ENCODE data around the gene PIEZO1.
A peak's percentile ranks its signal among the peaks of the same experiment; 100 is the strongest.
"Not testable (repeated sequence)": the region's sequence is repeated elsewhere in the genome, so short reads cannot be mapped to it uniquely, and the experiment has no call there.

PIEZO1 gene

DNA sequence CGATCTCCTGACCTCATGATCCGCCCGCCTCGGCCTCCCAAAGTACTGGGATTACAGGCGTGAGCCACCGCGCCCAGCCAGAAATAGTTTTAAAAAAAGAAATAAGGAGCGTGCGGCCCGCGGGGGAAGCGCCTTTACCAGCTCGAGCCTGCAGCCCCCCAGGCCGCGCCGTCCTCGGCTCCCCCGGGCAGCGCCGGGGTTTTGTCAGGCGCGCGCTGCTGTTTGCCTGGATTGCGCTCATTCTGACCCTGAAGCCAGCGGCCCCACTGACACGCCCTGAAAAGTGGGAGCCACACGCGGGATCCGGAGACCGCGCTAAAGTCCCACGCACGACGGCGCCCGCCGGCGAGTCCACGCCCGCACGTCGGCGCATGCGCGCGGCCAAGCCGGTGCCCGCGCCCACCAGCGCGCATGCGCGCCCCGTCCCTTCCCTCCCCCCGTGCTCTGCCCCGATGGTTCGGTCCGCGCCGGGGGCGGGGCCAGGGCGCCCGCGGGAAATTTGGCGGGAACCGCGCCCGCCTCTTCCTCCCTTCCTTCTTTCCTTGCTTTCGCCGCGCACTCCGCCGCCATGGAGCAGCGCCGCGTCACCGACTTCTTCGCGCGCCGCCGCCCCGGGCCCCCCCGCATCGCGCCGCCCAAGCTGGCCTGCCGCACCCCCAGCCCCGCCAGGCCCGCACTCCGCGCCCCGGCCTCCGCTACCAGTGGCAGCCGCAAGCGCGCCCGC, 18.4 kb upstream of the PIEZO1 start, which contains the start of gene CDT1:
TSS of gene CDT1 (plus strand) at position 526 of the 724 bp plus-strand sequence. CDS start at position 569, 43 bp downstream.
- DNase-seq: peak; percentile 78

DNA sequence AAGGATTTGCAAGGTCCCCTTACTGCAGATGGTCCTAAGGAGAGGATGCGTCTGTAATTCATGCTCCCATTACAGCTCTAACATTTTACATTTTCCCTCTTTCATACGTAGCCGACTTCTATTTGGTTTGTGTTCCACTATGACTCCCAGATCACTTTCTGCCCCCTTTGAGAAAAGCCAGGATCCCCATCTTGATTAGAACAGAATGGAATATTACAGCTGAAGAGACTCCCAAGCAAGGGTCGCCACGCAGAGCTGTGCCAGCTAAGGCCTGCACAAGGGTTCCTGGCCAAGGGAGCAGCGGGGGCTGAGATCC, 15.2 kb upstream of the PIEZO1 start:
- DNase-seq: no peak

DNA sequence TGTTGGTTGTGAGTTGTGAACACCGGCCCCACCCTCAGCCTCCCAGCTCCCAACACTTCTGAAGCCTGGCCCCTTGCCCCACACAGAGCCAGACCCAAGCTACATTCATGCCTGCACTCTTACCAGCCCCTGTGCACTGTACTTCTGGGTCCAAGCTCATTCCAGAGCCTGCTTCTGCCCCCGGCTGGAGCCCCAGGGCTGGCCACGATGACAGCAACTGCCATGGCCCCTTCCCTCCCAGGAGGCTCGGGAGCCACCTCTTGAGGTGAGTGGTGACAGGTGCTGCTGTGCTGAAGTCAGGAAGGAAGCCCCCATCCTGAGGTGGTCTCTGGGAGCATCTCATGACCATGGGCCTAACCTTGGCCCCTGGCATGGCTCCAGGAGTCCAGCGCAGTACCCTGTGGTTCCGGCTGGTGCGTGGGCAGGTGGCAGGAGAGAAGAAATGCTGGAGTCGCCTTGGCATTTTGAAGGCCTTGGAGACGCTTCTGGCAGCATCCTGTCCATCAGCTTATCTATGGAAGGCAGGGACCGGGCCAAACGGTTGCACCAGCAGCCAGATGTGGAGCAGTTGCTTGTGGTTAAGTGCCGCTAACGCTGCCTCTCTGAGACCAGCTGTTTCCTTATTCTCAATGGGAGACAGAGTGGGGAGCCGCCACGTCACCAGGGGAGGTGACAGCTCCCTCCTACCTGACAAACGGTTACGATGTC, 14.7 kb upstream of the PIEZO1 start:
- DNase-seq: no peak

DNA sequence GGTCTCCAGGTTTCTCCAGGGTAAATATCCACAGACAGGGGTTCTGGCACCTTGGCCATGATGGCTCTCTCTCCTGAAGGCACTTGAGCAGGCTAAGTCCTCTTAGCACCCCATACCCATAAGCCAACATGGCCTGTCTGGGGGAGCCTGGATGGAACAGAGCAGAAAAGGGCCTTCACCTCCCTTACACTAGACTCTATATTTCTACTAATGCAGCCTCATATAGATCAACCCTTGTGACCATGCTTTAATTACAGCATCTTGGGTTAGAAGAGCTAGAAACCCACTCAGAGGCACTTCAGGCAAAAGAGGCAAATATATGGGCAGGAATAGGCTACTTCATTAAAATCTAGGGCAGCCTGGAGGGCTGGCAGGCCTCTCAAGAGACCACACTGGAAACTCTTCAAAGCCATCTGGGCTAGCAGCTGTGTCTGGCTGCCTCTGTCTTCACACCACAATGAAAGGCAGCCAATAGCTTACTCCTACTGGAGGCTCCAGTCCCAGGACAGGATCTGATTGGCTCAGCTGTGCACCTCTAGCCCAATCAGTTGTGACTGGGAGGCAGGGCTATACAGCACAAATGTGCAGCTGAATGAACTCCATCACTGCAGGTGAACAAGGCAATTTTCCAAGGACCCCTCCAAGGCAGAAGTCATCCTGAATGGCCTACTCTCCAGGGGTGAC, 13.9 kb upstream of the PIEZO1 start:
- no peak for DNase-seq

DNA sequence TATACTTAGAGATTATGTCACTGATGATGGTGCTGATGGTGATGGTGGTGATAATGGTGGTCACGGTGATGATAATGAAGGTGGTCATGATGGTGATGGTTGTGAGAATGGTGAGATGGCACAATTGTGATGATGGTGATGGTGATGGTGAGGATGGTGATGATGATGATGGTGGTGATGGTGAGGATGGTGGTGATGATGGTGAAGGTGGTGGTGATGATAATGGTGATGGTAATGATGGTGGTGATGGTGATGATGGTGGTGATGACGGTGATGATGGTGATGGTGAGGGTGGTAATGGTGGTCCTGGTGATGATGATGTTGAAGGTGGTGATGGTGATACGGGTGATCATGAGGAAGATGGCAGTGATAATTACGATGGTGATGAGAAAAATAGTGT, 13.1 kb upstream of the PIEZO1 start:
- no peak for DNase-seq

DNA sequence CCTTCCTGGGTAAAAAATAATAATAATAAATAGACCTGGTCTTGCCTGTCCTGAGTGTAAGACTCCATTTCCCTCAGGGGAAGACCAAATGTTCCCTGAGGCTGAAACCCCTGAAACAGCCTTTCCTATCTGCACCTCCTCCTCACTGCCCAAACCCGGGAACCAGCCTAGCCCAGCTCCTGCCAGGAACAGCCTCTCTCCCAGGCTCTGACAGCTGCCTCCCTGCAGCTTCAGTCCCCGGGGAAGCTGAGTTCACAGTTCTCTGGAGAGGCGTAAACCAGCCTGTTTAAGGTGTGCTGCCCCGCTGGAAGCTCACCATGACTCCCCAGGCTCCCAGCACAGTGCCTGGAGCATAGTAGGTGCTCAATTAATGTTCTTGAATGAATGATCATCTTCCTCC, 11.3 kb upstream of the PIEZO1 start:
- no peak for DNase-seq

DNA sequence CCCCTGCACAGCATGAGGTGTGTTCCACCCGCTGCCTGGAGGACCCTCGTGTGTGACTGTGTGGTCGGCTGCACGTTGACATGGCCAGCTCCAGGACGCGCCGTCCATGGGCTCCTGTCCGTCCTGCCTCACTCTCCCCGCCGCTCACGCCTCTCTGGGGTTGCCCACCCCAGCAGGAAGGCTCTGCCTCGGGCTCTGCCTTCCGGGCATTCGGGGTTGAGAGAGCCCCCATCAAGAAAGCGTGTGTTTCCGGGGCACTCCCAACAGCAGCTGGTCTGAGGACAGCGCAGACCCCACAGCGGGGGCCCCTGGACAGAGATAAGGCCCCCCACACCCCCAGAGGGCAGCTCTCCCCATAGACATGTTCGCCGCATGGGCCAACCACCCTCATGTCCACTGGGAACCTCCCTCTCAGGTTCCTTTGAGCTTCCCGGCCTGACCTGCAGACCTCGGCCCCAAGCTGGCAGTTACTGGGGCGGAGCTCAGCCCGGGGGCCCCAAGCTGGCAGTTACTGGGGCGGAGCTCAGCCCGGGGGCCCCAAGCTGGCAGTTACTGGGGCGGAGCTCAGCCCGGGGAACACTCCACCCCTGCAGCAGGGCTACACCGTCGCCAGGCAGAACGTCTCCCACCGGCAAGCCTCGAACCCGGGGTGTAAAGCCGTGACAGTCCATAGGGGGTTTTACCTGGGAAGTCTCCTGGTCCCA, 8.4 kb upstream of the PIEZO1 start:
- no peak for DNase-seq

DNA sequence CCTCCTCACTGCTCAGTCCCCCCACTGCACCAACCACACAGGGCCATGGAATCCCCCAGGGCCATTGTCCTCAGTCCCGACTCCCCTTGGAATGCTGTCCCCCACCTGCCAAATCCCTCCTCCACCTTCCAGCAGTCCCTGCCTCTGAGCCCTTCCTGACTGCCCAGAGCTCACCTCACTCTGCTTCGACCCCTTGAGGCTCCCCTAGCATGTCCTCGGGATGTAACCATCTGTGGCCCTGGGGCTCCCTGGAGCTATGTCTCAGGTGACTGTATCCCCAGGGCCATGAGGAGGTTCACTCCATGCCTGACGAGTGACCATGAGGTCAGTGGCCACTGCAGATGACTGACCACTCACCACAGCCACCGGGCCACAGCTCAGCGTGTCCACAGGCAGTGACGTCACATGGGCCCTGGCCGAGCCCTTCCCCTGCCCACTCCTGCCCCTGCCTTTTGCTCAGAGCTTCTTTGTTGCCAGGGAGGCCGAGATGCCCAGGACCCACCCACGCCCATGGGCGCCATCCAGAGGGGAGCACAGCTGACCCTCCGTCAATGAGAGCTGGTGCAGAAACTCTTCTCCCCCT, 7.7 kb upstream of the PIEZO1 start:
- no peak for DNase-seq

DNA sequence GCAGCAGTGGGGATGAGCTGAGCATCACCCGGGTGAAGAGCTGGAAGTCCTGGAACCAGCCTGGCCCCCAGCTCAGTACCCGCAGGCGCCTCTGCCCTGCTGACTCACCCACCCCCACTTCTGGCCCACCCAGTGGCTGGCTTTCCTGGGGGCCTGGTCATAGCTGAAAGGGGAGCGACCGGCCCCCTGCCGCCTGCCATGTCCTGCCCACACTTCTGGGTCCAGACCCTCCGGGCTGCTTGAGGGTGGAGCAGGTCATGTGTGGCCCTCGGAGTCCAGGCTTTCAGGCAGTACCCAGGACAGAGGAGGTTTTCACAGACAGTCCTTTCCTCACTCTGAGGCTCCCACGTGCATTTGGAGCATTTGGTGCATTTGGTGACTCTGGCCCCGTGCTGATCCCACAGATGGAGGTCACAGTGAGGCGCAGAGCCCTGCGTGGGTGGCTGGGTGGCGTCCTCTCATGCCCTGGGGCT, 7.1 kb upstream of the PIEZO1 start:
- DNase-seq: no peak

DNA sequence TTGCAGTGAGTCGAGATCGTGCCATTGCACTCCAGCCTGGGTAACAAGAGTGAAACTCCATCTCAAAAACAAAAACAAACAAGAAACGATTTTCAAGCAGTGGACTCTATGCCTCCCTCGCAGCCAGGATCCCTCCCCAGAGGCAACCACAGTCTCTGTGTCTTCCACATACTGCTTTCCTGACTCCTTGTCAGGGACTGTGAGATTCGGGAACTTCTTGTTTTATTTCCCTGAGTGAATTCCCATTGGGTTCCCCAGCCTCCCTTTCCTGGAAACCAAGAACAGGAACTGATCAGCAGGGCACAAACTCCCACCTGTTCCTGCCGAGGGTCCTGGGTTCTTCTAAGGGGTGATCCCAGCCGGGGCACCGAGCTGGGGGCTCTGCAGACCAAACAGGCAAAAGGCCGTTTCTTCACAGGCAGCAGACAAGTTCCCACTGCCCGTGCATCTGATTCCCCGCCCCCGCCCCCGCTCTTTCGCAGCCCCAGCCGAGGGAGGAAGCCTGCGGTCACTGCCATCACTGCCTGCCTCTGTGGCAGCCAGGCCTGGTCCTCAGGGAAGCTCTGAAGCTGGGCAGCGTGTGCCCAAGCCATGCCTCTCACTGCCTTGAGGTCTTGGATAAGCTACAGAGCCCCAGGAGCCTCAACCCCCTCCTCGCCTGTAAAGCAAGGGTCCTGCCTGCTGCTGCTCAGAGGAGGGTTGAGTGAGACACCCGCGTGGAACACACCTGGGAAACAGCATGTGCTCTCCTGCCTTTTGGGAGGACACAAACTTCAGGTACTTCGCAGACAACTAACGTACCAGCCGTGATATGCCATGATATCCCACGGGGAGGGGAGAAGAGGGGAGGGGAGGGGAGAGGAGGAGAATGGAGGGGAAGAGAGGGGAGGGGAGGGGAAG, 5.5 kb upstream of the PIEZO1 start:
- DNase-seq: no peak

DNA sequence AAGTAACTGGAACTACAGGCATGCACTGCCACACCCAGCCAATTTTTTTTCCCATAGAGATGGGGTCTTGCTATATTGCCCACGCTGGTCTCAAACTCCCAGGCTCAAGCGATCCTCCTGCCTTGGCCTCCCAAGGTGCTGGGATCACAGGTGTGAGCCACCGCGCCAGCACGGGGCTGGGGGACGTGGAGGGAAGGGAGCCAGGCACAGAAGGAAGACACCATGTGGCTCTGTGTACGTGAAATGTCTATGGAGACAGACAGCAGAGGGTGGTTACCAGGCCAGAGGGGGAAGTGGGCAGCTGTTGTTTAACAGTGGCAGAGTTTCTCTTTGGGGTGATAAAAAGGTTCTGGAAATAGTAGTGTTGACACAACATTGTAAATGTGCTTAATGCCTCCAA, 4.6 kb upstream of the PIEZO1 start:
- DNase-seq: no peak

DNA sequence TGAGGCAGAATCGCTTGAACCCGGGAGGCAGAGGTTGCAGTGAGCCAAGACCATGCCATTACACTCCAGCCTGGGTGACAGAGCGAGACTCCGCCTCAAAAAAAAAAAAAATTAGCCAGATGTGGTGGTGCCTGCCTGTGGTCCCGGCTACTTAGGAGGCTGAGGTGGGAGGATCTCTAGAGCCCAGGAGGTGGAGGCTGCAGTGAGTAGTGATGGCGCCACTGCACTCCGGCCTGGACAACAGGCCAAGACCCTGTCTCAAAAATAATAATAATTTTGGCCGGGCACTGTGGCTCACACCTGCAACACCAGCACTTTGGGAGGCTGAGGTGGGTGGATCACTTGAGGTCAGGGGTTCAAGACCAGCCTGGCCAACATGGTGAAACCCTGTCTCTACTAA, 3.7 kb upstream of the PIEZO1 start:
- DNase-seq: not testable (repeated sequence)

DNA sequence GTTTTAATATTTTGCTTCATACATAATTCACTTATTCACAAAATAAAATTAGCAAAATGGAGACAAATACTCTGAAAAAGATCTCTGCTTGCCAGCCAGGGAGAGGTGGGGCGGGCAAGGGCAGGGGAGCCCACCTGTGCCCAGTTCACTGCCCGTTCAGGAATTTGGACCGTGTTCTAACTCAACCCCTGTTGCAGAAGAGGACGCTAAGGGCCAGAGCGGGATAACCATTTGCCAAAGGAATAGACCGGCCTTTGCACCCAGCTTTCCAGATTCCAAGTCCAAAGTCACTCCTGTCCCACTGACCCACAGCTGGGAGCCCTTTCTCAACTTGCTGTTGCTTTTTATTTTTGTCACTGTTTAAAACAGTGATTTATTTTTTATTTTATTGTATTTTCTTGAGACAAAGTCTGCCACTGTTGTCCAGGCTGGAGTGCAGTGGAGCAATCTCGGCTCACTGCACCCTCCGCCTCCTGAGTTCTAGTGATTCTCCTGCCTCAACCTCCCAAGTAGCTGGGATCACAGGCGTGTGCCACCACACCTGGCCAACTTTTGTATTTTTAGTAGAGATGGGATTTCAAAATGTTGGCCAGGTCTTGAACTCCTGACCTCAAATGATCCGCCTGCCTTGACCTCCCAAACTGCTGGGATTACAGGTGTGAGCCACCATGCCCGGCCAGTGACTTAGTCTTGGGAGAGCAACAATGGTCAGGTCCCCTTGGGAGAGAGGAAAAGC, 2.7 kb upstream of the PIEZO1 start:
- no peak for DNase-seq

DNA sequence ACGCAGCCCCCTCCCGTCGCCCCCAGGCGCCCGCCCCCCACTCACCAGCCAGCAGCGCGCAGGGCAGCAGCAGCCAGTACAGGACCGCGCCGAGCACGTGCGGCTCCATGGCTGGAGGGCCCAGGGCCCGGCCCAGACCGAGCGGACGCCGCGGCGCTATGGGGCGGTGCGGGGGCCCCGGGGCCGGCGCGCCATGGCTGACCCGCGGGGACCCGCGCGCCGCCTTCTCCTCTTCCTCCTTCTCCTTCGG, 239 bp downstream of the PIEZO1 start:
- DNase-seq: no peak

DNA sequence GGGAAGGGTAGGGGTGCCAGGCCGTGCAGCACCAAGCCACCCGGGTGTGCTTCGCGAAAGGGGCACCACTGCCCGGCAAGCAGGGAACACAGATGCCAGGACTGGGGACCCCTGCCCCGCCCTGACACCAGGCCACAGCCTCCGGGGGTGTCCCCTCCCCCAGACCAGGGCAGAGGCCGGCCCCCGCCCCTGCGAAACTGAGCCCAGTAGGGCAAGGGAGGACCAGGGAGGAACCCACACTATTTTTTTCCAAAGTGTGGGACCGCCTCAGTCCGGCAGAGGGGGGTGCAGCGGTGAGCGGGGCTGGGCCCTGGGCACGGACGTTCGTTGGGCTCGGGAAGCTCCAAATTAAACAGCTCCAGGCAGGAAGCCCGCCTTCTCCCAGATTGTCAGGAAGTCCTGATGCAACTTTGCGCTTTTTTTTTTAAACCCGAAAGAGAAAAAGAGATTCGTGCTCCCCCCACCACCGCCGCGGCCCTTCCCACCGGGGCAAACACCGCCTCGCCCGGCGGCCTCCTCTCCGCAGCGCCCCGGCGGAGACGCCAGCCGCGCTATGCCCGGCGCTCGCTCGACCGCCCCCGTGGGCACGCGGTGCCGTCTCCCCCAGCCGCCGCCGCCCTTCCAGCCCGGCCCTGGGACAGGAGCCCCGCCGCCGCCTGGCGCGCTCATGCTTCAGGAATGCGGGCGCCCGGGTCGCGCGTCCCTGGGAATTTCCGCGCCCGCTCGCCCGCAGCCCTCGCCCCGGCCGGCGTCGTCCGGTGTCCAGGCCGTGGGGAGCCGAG, 755 bp downstream of the PIEZO1 start:
- DNase-seq: no peak

DNA sequence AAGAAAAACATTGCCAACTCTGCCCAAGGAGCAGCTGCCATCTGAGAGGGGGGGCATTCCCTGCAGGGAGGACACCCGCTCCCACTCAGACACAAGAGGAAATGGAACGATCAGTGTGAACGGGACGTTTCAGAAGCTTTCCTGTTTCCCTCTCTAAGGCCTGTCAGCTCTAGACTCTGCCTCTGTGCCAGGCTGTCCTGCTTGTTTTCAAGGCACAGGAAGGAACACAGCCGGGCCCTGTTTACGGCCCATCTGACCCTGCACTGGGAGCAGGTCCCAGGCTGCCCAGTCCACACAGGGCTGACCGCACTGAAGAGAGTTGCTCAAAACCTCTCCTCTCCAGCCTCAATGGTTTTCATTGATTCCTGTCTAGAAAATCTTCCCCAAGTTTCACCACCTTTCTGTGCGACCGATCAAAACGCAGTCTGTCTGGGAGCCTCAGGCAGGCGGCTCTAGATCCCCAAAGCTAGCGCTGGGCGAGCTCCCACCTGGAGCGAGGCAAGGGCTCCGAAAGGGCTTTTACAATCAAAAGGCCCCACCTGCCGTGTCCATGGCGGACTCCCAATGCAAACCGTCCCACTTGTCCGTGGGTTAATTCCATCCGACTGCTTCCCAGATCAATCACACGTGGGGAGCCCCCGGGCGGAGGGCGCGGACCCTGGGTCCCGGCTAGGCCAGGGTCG, 1.5 kb downstream of the PIEZO1 start:
- DNase-seq: no peak

DNA sequence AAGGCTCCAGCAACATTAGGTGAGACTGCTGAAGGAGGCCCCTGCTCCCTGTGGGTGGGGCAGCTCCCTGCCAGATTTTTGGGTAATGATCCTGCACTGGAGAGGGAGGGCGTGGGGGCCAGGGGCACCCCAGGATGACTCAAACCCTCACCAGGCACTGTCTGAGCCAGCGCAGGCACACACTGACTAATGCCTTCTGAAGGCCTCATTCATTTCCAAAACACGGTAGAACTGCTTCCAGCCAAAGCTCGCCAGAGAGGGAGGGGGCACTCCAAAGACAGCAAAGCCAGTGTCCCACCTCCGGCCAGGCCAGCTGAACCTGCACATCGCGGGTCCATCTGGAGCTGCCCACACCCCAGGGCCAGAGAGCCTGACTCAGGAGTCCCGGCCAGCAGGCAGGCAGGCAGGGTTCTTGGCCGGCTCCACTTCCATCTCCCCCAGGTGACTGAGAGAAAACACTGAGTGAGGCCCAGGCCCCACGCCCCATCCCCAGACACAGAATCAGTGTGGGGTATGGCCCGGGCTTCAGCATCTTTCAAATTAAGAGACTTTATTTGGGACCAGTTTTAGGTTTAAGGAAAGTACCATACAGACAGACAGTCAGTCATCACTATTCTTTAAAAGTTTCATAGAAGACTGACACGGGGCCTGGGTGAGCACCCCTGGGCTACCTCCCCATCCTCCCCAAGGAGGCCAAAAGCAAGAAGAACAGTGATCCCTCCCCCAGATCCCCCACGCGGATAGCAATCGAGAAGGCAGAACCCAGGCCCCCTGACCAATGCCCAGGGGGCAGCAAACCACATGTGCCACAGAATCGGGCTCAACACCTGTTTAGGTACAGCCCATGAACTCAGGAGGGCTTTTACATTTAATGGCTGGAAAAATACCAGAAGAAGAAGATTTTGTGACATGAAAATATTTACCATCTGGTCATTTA, 2.3 kb downstream of the PIEZO1 start:
- peak; percentile 78 for DNase-seq

DNA sequence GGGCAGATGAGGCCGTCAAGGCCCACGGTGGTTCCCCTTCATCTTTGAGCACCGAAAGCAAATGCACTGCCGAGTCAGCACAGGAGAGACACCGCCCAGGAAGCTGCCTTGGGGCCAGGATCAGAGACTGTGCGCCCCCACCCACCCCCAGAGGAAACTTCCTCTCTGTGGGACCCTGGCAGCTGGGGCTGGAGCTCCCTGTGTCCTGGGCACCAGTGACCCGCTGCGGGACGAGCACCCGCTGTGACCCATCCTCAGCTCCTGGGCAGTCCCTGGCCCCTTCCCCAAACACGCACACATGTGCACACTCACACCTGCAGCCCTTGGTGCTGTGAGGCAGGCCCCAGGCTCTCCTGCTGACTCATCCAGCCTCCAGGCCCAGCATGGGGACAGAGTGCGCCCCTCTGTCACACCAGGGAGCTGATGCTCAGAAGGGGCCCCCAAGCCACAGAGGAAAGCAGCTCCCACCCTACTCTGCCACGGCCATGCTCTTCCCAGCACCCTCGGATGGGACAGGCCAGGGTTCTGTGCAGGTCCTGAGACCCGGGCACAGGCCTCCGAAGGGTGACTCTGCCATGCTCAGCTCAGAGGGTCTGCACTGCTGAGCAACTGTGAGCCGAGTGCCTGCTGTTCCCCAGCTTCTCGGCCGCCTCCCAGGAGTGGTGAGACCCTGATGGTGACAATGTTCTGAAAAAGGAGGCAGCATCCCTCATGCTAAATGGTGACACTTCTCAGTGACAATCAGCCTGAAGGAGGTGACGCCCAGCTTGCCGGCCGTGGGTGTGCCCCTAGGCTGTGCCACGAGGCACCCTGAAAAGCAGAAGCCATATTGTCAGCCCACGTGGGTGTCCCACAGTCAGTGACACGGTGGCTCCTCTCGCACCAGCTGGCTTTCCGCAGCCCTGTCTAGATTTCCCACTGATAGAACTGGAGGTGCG, 3.6 kb downstream of the PIEZO1 start:
- peak; percentile 75 for DNase-seq
